Parathyroid adenoma (tissue), 2 donors: ENCODE results near the gene CHMP6.

Source experiments
- H2AFZ ChIP-seq: fragments of 300-600 bp; sonication (generic); one replicate; pipeline ENCODE4 v1.7.0; 2017; ENCODE audit warnings: antibody characterized with exemption, mild to moderate bottlenecking
- H3K27ac ChIP-seq: fragments of 300-600 bp; sonication (generic); one replicate; pipeline ENCODE4 v1.7.0; 2017
- H3K27me3 ChIP-seq: fragments of 300-600 bp; sonication (generic); one replicate; pipeline ENCODE4 v1.7.0; 2017; ENCODE audit warnings: low read length; ENCODE audit not compliant: control insufficient read depth, insufficient read depth
- H3K36me3 ChIP-seq: fragments of 300-600 bp; sonication (generic); one replicate; pipeline ENCODE4 v1.7.0; 2017; ENCODE audit warnings: low read length; ENCODE audit not compliant: control insufficient read depth, insufficient read depth
- H3K4me1 ChIP-seq: fragments of 300-600 bp; sonication (generic); one replicate; pipeline ENCODE4 v1.7.0; 2017; ENCODE audit warnings: control low read depth
- H3K4me2 ChIP-seq: fragments of 300-600 bp; sonication (generic); one replicate; pipeline ENCODE4 v1.7.0; 2017; ENCODE audit warnings: low read length
- H3K4me3 ChIP-seq: fragments of 300-600 bp; sonication (generic); one replicate; pipeline ENCODE4 v1.7.0; 2017; ENCODE audit warnings: low read depth, low read length
- H3K79me2 ChIP-seq: fragments of 300-600 bp; sonication (generic); one replicate; pipeline ENCODE4 v1.7.0; 2017; ENCODE audit warnings: control low read depth
- H3K9ac ChIP-seq: fragments of 300-600 bp; sonication (generic); one replicate; pipeline ENCODE4 v1.7.0; 2017; ENCODE audit warnings: mild to moderate bottlenecking
- H3K9me3 ChIP-seq: fragments of 300-600 bp; sonication (generic); one replicate; pipeline ENCODE4 v1.7.0; 2017; ENCODE audit warnings: low read length; ENCODE audit not compliant: control insufficient read depth
- TF ChIP-seq, protein P1 (sequence below): fragments of 300-600 bp; sonication (generic); IDR thresholded peaks from one replicate; pipeline ENCODE4 v1.7.0; 2017; ENCODE audit warnings: antibody characterized with exemption, mild to moderate bottlenecking
- donor health status: primary hyperparathyroidism.

Gene CHMP6

DNA sequence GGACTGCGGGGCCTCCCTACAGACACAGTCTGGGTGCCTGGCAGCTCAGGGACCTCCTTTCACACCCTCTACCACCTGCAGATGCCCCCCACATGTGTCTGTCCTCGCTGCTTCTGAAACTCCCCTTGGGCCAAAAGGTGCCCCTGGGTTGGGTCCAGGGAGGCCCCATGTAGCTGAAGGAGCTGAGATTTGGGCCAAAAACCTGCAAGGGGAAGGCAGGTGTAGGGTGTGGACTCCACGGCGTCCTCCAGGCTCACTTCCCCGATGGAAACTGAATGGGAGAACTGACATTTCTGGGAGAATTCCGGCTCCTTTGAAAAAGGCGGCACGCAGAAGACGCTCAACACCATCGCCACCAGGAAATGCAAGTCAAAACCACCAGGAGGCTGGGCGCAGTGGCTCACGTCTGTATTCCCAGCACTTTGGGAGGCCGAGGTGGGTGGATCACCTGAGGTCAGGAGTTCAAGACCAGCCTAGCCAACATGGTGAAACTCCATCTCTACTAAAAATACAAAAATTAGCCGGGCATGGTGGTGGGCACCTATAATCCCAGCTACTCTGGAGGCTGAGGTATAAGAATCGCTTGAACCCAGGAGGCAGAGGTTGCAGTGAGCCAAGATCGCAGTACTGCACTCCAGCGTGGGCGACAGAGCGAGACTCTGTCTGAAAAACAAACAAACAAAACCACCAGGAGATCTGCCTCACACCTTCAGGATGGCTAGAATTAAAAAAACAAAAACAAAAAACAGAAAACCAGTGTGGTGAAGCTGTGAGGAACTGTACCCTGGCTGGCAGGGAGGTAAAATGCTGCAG is 30.1 kb downstream of the CHMP6 start:
- Histone ChIP-seq H3K36me3 (no peaks in the 10 kb centered on the region), H3K27ac (no peak overlapping the region), H3K27me3 (no peaks in the 10 kb centered on the region), H3K4me1 (peaks cover 3% of the 10 kb centered on the region), H3K9me3 (no peaks in the 10 kb centered on the region), H2AFZ (no peak overlapping the region), H3K4me3 (no peak overlapping the region), H3K79me2 (no peaks in the 10 kb centered on the region), H3K9ac (no peak overlapping the region), H3K4me2 (no peak overlapping the region)
- TF ChIP-seq, protein P1, sequence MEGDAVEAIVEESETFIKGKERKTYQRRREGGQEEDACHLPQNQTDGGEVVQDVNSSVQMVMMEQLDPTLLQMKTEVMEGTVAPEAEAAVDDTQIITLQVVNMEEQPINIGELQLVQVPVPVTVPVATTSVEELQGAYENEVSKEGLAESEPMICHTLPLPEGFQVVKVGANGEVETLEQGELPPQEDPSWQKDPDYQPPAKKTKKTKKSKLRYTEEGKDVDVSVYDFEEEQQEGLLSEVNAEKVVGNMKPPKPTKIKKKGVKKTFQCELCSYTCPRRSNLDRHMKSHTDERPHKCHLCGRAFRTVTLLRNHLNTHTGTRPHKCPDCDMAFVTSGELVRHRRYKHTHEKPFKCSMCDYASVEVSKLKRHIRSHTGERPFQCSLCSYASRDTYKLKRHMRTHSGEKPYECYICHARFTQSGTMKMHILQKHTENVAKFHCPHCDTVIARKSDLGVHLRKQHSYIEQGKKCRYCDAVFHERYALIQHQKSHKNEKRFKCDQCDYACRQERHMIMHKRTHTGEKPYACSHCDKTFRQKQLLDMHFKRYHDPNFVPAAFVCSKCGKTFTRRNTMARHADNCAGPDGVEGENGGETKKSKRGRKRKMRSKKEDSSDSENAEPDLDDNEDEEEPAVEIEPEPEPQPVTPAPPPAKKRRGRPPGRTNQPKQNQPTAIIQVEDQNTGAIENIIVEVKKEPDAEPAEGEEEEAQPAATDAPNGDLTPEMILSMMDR = no peak

DNA sequence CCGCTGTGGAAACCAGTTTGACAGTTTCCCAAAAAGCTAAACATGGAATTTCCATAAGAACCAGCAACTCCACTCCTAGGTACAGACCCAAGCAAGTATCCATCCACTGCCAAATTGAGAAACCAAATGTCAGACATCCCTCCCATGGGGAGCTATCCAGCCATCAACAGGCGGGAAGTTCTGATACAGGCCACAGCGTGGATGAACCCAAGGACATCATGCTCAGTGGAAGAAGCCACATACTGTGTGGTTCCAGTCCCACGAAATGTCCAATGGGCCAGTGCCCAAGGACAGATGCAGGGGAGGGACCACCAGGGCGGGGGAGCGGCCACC is 30.7 kb downstream of the CHMP6 start:
- H3K9ac ChIP-seq = no peak overlapping the region
- no peaks in the 10 kb centered on the region for H3K9me3 ChIP-seq
- no peaks in the 10 kb centered on the region for H3K79me2 ChIP-seq
- no peak overlapping the region for H3K4me3 ChIP-seq
- no peak overlapping the region for H3K4me2 ChIP-seq
- peaks cover 4% of the 10 kb centered on the region for H3K4me1 ChIP-seq
- no peaks in the 10 kb centered on the region for H3K36me3 ChIP-seq
- TF ChIP-seq, protein P1 = no peak
- H3K27me3 ChIP-seq = no peaks in the 10 kb centered on the region
- no peak overlapping the region for H3K27ac ChIP-seq
- H2AFZ ChIP-seq = no peak overlapping the region

DNA sequence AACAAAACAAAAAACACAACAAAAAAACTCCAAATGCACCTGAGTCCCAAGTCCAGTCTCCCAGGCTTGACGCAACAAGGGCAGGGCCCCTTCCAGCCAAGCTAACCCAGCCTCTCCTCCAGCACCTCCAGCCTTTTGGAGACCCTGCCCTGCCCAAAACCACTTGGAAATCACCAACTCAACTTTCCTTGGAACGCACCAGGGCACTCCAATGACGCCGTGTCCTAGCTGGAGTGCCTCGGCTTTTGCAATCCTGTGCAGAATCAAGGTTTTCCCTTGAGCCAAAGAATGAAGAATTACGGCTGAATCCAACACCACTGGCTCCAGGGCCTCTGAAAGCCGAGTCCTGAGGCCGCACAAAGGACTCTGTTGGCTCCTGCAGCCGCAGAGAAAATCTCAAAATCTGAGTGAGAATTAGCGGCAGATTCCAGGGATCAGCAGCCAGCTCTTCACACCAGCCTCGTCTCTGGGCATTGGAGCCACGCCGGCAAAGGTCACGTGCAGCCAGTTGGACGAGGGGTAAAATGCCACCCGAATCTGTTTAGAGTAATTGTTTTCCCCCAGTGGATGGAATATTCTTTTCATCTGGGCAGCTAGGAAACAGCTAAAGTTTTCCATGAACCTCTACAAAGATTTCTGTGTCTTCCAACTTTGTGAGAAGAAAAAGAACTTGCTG is 33.6 kb downstream of the CHMP6 start:
- Histone ChIP-seq H3K4me3 (no peak overlapping the region), H3K9ac (no peak overlapping the region), H3K9me3 (no peaks in the 10 kb centered on the region), H3K27me3 (no peaks in the 10 kb centered on the region), H3K36me3 (no peaks in the 10 kb centered on the region), H2AFZ (no peak overlapping the region), H3K4me2 (no peak overlapping the region), H3K79me2 (no peaks in the 10 kb centered on the region), H3K4me1 (peaks cover 2% of the 10 kb centered on the region), H3K27ac (no peak overlapping the region)
- TF ChIP-seq, protein P1 = no peak

DNA sequence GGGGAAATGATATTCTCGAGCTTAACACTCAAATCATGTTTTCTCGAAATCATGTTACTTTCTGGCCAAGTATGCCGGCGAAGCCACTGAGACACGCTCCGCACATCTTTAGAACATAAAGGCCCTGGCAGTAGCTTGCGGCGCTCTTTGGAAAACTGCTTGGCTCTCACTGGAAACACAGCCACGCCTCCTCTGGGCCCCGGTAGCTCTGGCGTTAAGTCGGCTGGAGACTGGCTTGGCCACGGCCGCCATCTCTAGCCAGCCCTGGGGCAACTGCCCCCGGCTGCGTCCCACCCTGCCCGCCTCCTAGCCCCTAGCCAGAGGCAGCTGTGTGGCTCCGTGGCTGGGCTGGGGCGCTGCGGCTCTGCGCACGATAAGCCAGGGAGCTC is 34.1 kb downstream of the CHMP6 start:
- no peaks in the 10 kb centered on the region for H3K36me3 ChIP-seq
- H3K4me3 ChIP-seq = no peak overlapping the region
- H3K4me2 ChIP-seq = no peak overlapping the region
- no peaks in the 10 kb centered on the region for H3K79me2 ChIP-seq
- H3K9me3 ChIP-seq = no peaks in the 10 kb centered on the region
- peaks cover 2% of the 10 kb centered on the region for H3K4me1 ChIP-seq
- no peak overlapping the region for H2AFZ ChIP-seq
- TF ChIP-seq, protein P1 = no peak
- no peak overlapping the region for H3K27ac ChIP-seq
- no peak overlapping the region for H3K9ac ChIP-seq
- no peaks in the 10 kb centered on the region for H3K27me3 ChIP-seq
